H9 (cell line): ENCODE results near the gene TAF1. TPM values are rescaled to one million over a fixed set of nuclear protein-coding genes. Genes with fewer than 3 reads are reported as not detected.

Experiments used
- DNase-seq: peaks from one replicate; pipeline ENCODE4 v3.0.0-alpha.2; 2017
- H2AFZ ChIP-seq: one replicate; pipeline ENCODE4 v1.6.1; 2013; ENCODE audit warnings: mild to moderate bottlenecking, low read length, control low read depth, moderate library complexity
- H2AK5ac ChIP-seq: 2 replicates; pipeline ENCODE4 v1.6.1; 2013; ENCODE audit warnings: low read length, control low read depth, mixed read lengths; ENCODE audit not compliant: insufficient read length
- H2BK120ac ChIP-seq: one replicate; pipeline ENCODE4 v1.6.1; 2013; ENCODE audit warnings: low read depth, mild to moderate bottlenecking, low read length, control low read depth, inconsistent platforms; ENCODE audit not compliant: poor library complexity, severe bottlenecking
- H2BK12ac ChIP-seq: 2 replicates; pipeline ENCODE4 v1.6.1; 2013; ENCODE audit warnings: low read length, control low read depth, mixed read lengths, low read depth; ENCODE audit not compliant: insufficient read length
- H2BK15ac ChIP-seq: 2 replicates; pipeline ENCODE4 v1.6.1; 2013; ENCODE audit warnings: low read depth, low read length, control low read depth
- H2BK20ac ChIP-seq: one replicate; pipeline ENCODE4 v1.6.1; 2013; ENCODE audit warnings: low read depth, mild to moderate bottlenecking, low read length, control low read depth, inconsistent platforms; ENCODE audit not compliant: poor library complexity, severe bottlenecking
- H2BK5ac ChIP-seq: 2 replicates; pipeline ENCODE4 v1.6.1; 2013; ENCODE audit warnings: low read length, control low read depth, mixed read lengths; ENCODE audit not compliant: insufficient read length
- H3K14ac ChIP-seq: 2 replicates; pipeline ENCODE4 v1.6.1; 2013; ENCODE audit warnings: low read length, control low read depth; ENCODE audit not compliant: insufficient read depth
- H3K18ac ChIP-seq: 2 replicates; pipeline ENCODE4 v1.6.1; 2013; ENCODE audit warnings: low read depth, mild to moderate bottlenecking, mixed read lengths, low read length, control low read depth; ENCODE audit not compliant: insufficient read length
- H3K23ac ChIP-seq: 2 replicates; pipeline ENCODE4 v1.6.1; 2013; ENCODE audit warnings: low read length, control low read depth, mixed read lengths, low read depth; ENCODE audit not compliant: insufficient read length
- H3K23me2 ChIP-seq: 2 replicates; pipeline ENCODE4 v1.6.1; 2013; ENCODE audit warnings: low read depth, mild to moderate bottlenecking, mixed read lengths, low read length, control low read depth; ENCODE audit not compliant: insufficient read length, poor library complexity, severe bottlenecking
- H3K27ac ChIP-seq: 2 replicates; pipeline ENCODE4 v1.5.1; 2013; ENCODE audit warnings: low read length, control low read depth, mixed read lengths, low read depth; ENCODE audit not compliant: insufficient read length
- H3K27me3 ChIP-seq: 2 replicates; pipeline ENCODE4 v1.6.1; 2013; ENCODE audit warnings: low read length, control low read depth, inconsistent platforms; ENCODE audit not compliant: insufficient read depth
- H3K4ac ChIP-seq: 2 replicates; pipeline ENCODE4 v1.6.1; 2013; ENCODE audit warnings: low read depth, mild to moderate bottlenecking, control low read depth, inconsistent platforms, low read length, moderate library complexity
- H3K4me1 ChIP-seq: 2 replicates; pipeline ENCODE4 v1.6.1; 2013; ENCODE audit warnings: low read length, control low read depth, inconsistent platforms; ENCODE audit not compliant: insufficient read depth
- H3K4me2 ChIP-seq: 2 replicates; pipeline ENCODE4 v1.6.1; 2013; ENCODE audit warnings: low read length, control low read depth, mixed read lengths; ENCODE audit not compliant: insufficient read length, insufficient read depth
- H3K56ac ChIP-seq: 2 replicates; pipeline ENCODE4 v1.6.1; 2013; ENCODE audit warnings: low read depth, mild to moderate bottlenecking, mixed read lengths, low read length, control low read depth; ENCODE audit not compliant: insufficient read length
- H3K79me1 ChIP-seq: 2 replicates; pipeline ENCODE4 v1.6.1; 2013; ENCODE audit warnings: low read depth, mild to moderate bottlenecking, moderate library complexity, low read length, control low read depth, inconsistent platforms; ENCODE audit not compliant: insufficient read depth, poor library complexity, severe bottlenecking
- H3K79me2 ChIP-seq: 2 replicates; pipeline ENCODE4 v1.6.1; 2013; ENCODE audit warnings: low read length, control low read depth, inconsistent platforms; ENCODE audit not compliant: insufficient read depth
- H3K9ac ChIP-seq: 2 replicates; pipeline ENCODE4 v1.6.1; 2013; ENCODE audit warnings: low read length, control low read depth, mixed read lengths; ENCODE audit not compliant: insufficient read length; ENCODE audit errors: extremely low read depth
- H3K9me3 ChIP-seq: one replicate; pipeline ENCODE4 v1.6.1; 2013; ENCODE audit warnings: low read depth, low read length, inconsistent platforms; ENCODE audit not compliant: control insufficient read depth
- H3T11ph ChIP-seq: one replicate; pipeline ENCODE4 v1.6.1; 2013; ENCODE audit warnings: mild to moderate bottlenecking, low read length, control low read depth, inconsistent platforms
- H4K20me1 ChIP-seq: one replicate; pipeline ENCODE4 v1.6.1; 2013; ENCODE audit not compliant: control insufficient read depth, insufficient read length, insufficient read depth
- H4K5ac ChIP-seq: 2 replicates; pipeline ENCODE4 v1.6.1; 2013; ENCODE audit warnings: low read depth, mild to moderate bottlenecking, mixed read lengths, low read length, control low read depth; ENCODE audit not compliant: insufficient read length
- H4K8ac ChIP-seq: replicated peaks from 2 replicates; pipeline ENCODE4 v1.6.1; 2013; ENCODE audit warnings: low read length, control low read depth, mixed read lengths, low read depth; ENCODE audit not compliant: insufficient read length
- H4K91ac ChIP-seq: 2 replicates; pipeline ENCODE4 v1.6.1; 2013; ENCODE audit warnings: low read depth, mild to moderate bottlenecking, moderate library complexity, mixed read lengths, low read length, control low read depth; ENCODE audit not compliant: insufficient read length
- H3K27ac Mint-ChIP-seq, 3 experiments: 2 replicates in 2 of 3; 3 replicates in 1 of 3; pipeline ENCODE4 v1.8.0; 2020 to 2021; ENCODE audit warnings: mixed read lengths in 3 of 3, mild to moderate bottlenecking in 1 of 3, moderate library complexity in 1 of 3
- H3K27me3 Mint-ChIP-seq: 2 replicates; pipeline ENCODE4 v1.8.0; 2021; ENCODE audit warnings: low read depth, mild to moderate bottlenecking, moderate library complexity, mixed read lengths
- H3K36me3 Mint-ChIP-seq, 3 experiments: 2 replicates in 2 of 3; 3 replicates in 1 of 3; pipeline ENCODE4 v1.8.0; 2020 to 2021; ENCODE audit warnings: low read depth in 3 of 3, mixed read lengths in 3 of 3; ENCODE audit not compliant: insufficient read depth in 1 of 3
- H3K4me1 Mint-ChIP-seq, 2 experiments: 2 replicates each; pipeline ENCODE4 v1.8.0; 2020; ENCODE audit warnings: mixed read lengths in 2 of 2
- H3K4me3 Mint-ChIP-seq, 2 experiments: 2 replicates in 1 of 2; 3 replicates in 1 of 2; pipeline ENCODE4 v1.8.0; 2020 to 2021; ENCODE audit warnings: mild to moderate bottlenecking in 2 of 2, mixed read lengths in 2 of 2, moderate library complexity in 1 of 2
- H3K9me3 Mint-ChIP-seq, 2 experiments: 2 replicates in 1 of 2; 3 replicates in 1 of 2; pipeline ENCODE4 v1.8.0; 2020; ENCODE audit warnings: mild to moderate bottlenecking in 2 of 2, mixed read lengths in 2 of 2, moderate library complexity in 1 of 2
- whole genome bisulfite sequencing: extraction: QIAGEN DNeasy Blood & Tissue Kit; methylation state at CpG from one replicate; pipeline ENCODE4 v1.1.7; 2013; ENCODE audit warnings: missing lambda C conversion rate, low lambda C conversion rate, mixed read lengths; ENCODE audit not compliant: insufficient read length; ENCODE audit errors: extremely low coverage; 5-methylcytosine and 5-hydroxymethylcytosine counted together
- total RNA-seq: library from RNA; stranded (reverse); gene quantifications from 2 replicates; pipeline ENCODE4 v1.2.1, GENCODE V29; 2021
- TF ChIP-seq, protein P1 (sequence below): fragments of 200-600 bp; sonication (generic); conservative IDR thresholded peaks from 3 replicates; pipeline ENCODE4 v1.8.0; 2021; ENCODE audit warnings: antibody characterized with exemption, mild to moderate bottlenecking

Gene TAF1
- total RNA-seq, 1 experiment from 2014 or later, result 32.2 TPM

DNA sequence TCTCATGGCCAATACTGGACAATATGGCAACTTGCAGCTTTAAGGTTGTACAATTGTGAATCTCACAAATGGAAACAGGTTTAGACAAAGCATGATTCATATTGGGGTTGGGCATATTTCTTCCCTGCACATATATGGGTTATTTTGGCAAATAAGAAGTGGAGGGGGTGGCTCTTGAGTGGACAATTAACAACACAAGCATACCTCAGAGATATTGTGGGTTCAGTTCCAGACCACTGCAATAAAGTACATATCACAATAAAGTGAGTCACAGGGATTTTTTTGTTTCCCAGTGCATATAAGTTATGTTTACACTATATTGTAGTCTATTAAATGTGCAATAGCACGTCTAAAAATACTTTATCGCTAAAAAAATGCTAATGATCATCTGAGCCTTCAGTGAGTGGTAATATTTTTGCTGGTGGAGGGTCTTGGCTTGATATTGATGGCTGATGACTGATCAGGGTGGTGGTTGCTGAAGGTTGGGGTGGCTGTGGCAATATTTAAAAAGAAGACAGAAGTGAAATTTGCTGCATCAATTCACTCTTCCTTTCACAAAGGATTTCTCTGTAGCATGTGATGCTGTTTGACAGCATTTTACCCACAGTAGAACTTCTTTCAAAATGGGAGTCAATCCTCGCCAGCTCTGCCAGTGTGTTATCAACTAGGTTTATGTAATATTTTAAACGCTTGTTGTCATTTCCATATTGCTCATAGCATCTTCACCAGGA is 116.2 kb downstream of the TAF1 start:
- Histone ChIP-seq H2BK120ac (no peak overlapping the region), H3K79me2 (no peaks in the 10 kb centered on the region), H3K27ac (no peak overlapping the region), H3K23ac (no peak overlapping the region), H2AFZ (no peak overlapping the region), H4K5ac (no peak overlapping the region), H3K23me2 (no peaks in the 10 kb centered on the region), H2BK12ac (no peak overlapping the region), H2BK15ac (no peak overlapping the region), H3K79me1 (no peaks in the 10 kb centered on the region), H3K14ac (no peak overlapping the region), H2BK20ac (no peak overlapping the region), H3K4me2 (no peak overlapping the region), H4K20me1 (no peaks in the 10 kb centered on the region), H3K9me3 (peaks cover 17% of the 10 kb centered on the region), H3K18ac (no peak overlapping the region), H3K4me1 (no peaks in the 10 kb centered on the region), H2BK5ac (no peak overlapping the region), H2AK5ac (no peak overlapping the region), H4K8ac (no peak overlapping the region), H4K91ac (no peak overlapping the region), H3K56ac (no peak overlapping the region), H3K4ac (no peak overlapping the region), H3K27me3 (no peaks in the 10 kb centered on the region), H3T11ph (no peak overlapping the region), H3K9ac (no peak overlapping the region)
- no peak for DNase-seq
- peaks cover 1% of the 10 kb centered on the region; the same call in 1 of the 2 replicates for H3K27me3 Mint-ChIP-seq
- no CpG with 5 or more reads among the region's 4 CpGs for WGBS
- no peaks in the 10 kb centered on the region; a peak in 1 of 4 replicates for H3K4me1 Mint-ChIP-seq
- peaks cover 66 to 70% of the 10 kb centered on the region in 2 experiments for H3K9me3 Mint-ChIP-seq
- H3K36me3 Mint-ChIP-seq, result peaks cover 0 to 2% (median 0%) of the 10 kb centered on the region in 3 experiments; a peak in 2 of 7 replicates
- H3K4me3 Mint-ChIP-seq, result no peak overlapping the region
- TF ChIP-seq, protein P1, sequence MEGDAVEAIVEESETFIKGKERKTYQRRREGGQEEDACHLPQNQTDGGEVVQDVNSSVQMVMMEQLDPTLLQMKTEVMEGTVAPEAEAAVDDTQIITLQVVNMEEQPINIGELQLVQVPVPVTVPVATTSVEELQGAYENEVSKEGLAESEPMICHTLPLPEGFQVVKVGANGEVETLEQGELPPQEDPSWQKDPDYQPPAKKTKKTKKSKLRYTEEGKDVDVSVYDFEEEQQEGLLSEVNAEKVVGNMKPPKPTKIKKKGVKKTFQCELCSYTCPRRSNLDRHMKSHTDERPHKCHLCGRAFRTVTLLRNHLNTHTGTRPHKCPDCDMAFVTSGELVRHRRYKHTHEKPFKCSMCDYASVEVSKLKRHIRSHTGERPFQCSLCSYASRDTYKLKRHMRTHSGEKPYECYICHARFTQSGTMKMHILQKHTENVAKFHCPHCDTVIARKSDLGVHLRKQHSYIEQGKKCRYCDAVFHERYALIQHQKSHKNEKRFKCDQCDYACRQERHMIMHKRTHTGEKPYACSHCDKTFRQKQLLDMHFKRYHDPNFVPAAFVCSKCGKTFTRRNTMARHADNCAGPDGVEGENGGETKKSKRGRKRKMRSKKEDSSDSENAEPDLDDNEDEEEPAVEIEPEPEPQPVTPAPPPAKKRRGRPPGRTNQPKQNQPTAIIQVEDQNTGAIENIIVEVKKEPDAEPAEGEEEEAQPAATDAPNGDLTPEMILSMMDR, result no peak
- no peak overlapping the region for H3K27ac Mint-ChIP-seq
